WI38 (cell line): ENCODE data around the gene ERMARD.
A peak's percentile ranks its signal among the peaks of the same experiment; 100 is the strongest.

Experiments
- H3K4me3 ChIP-seq: 2 replicates; pipeline ENCODE4 v1.5.1; 2011; ENCODE audit warnings: low read depth, mild to moderate bottlenecking, control low read depth, low read length
- CTCF ChIP-seq: IDR thresholded peaks from 2 replicates; pipeline ENCODE4 v1.5.1; 2012; ENCODE audit warnings: low read depth, mild to moderate bottlenecking, control low read depth, low read length

Gene ERMARD

GRCh38 chr6:169789146-169789943 is 37.9 kb downstream of the ERMARD start:
- H3K4me3 ChIP-seq = peak overlapping the region; percentile 58
- no peak for TF ChIP-seq CTCF

- peak overlapping the region; percentile 58 for H3K4me3 ChIP-seq
- peak; percentile 98 for TF ChIP-seq CTCF
Observed at GRCh38 chr6:169789944-169790927, 38.8 kb downstream of the ERMARD start.

- no peak for TF ChIP-seq CTCF
- no peak overlapping the region for H3K4me3 ChIP-seq
Observed at GRCh38 chr6:169791721-169792131, 40.3 kb downstream of the ERMARD start.

- no peak for TF ChIP-seq CTCF
- no peak overlapping the region for H3K4me3 ChIP-seq
Observed at GRCh38 chr6:169792306-169793015, 41.0 kb downstream of the ERMARD start.

- no peak for TF ChIP-seq CTCF
- no peak overlapping the region for H3K4me3 ChIP-seq
Observed at GRCh38 chr6:169793408-169793807, 42.0 kb downstream of the ERMARD start.

- H3K4me3 ChIP-seq = no peak overlapping the region
Observed at GRCh38 chr6:169794317-169795055, 43.1 kb downstream of the ERMARD start.

More at GRCh38 chr6:169794317-169795055, 43.1 kb downstream of the ERMARD start:
- no peak for TF ChIP-seq CTCF
